GM10266 (cell line): ENCODE results near the gene GAREM1.
"Not testable (repeated sequence)": the region's sequence is repeated elsewhere in the genome, so short reads cannot be mapped to it uniquely, and the experiment has no call there.

ENCODE experiments used
- DNase-seq: peaks from one replicate; pipeline ENCODE4 v3.0.0; 2012; ENCODE audit errors: extremely low spot score
- TF ChIP-seq, protein P1 (sequence below): IDR thresholded peaks from 2 replicates; pipeline ENCODE4 v1.5.1; 2012; ENCODE audit warnings: mild to moderate bottlenecking, low read depth; ENCODE audit not compliant: control insufficient read depth, insufficient read depth; ENCODE audit errors: missing control alignments

The GAREM1 gene

DNA sequence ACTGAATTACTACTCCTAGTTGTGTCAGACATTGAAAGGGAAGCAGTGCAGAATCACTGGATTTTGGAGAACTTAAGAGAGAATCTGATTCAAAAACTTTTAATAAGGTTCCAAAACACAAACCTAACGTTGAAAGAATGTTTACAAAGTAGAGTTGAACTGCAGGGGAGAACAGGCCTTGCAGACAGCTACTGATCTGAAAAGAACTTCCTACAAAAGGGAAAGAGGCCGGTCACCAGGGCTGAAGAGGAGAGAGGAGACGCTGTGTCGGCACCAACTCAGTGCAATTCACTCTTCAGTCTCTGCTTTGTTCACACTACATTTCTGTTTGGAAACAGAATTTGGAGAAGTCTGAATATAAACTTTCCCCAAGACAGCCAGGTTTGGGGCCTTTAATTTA lies 124.0 kb downstream of the GAREM1 start:
- TF ChIP-seq, protein P1, sequence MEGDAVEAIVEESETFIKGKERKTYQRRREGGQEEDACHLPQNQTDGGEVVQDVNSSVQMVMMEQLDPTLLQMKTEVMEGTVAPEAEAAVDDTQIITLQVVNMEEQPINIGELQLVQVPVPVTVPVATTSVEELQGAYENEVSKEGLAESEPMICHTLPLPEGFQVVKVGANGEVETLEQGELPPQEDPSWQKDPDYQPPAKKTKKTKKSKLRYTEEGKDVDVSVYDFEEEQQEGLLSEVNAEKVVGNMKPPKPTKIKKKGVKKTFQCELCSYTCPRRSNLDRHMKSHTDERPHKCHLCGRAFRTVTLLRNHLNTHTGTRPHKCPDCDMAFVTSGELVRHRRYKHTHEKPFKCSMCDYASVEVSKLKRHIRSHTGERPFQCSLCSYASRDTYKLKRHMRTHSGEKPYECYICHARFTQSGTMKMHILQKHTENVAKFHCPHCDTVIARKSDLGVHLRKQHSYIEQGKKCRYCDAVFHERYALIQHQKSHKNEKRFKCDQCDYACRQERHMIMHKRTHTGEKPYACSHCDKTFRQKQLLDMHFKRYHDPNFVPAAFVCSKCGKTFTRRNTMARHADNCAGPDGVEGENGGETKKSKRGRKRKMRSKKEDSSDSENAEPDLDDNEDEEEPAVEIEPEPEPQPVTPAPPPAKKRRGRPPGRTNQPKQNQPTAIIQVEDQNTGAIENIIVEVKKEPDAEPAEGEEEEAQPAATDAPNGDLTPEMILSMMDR, result no peak
- no peak for DNase-seq

DNA sequence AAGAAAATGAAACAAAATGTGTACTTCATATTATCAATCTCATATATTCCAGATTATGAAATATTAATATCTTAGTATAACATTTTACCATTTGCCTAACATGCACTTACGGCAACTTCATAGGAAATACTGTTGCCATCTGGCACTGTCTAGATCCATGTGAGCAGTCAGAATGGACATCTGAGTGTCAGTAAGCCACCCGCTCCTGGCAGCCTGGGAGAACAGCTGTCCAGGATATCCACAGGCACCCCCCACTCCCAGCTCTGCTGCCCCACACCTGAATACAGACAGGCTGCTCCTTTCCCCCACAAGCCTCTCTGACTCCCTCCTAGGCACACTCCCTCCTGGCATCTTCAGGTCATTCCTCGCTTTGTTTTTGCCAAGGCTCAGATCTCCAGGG lies 127.0 kb downstream of the GAREM1 start:
- DNase-seq, result no peak
- TF ChIP-seq, protein P1, result no peak

DNA sequence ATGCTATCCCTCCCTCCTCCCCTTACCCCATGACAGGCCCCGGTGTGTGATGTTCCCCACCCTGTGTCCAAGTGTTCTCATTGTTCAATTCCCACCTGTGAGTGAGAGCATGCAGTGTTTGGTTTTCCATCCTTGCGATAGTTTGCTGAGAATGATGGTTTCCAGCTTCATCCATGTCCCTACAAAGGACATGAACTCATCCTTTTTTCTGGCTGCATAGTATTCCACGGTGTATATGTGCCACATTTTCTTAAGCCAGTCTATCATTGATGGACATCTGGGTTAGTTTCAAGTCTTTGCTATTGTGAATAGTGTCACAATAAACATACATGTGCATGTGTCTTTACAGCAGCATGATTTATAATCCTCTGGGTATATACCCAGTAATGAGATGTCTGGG lies 129.6 kb downstream of the GAREM1 start:
- DNase-seq, result not testable (repeated sequence)

DNA sequence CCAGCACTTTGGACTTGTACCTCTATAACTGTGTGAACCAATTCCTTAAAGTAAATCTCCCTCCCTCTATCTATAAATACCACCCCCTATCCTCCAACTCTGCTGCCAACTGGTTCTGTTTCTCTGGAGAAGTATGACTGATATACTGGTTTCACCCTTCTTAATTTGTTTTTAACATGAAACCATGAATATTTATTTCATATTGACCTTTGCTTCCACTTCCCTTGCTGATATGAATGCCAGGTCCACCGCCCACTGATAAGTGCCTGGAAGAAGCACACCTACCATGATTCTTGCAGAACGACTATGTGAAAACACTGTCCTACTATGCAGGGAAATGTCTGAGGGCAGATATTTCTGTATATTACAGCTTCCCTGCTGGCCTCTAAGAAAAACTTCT lies 131.6 kb downstream of the GAREM1 start:
- TF ChIP-seq, protein P1, result no peak
- no peak for DNase-seq

DNA sequence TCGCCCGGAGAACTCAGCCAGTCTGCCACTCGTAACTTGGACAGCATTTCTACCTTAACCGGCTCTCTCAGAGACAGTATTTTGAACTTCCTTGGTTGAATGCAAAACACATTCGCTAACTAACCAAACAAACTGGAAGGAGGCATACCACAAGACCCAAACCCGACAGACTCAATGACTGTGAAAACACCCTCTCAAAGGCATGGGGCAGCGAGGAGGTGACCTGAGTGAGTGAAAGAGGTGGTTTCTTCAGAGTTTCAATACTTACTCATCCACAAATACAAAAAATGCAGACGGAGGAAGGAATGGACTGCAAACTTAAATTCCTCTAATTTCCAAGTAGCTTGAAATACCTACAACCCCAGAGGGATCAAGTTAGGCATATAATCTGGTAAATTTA lies 132.9 kb downstream of the GAREM1 start:
- no peak for DNase-seq
- TF ChIP-seq, protein P1, result no peak

DNA sequence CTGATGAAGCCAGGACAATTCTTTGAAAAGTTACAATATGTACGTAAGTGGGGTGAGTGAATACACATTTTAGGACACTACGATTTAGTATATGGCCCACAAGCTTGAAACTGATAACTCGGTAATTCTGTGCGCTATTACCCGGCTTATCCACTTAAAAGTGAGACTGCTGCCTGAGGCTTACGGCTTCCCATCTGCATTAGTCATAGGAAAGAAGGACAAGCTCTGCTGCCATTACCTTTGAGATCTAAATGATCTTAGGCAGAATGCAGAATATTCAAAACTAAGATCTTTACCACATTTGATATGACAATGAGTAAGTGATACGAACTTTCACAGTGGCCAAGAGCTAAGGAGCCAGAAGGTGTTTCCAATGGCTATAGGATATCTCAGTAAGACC lies 133.3 kb downstream of the GAREM1 start:
- TF ChIP-seq, protein P1, result no peak
- DNase-seq, result no peak

DNA sequence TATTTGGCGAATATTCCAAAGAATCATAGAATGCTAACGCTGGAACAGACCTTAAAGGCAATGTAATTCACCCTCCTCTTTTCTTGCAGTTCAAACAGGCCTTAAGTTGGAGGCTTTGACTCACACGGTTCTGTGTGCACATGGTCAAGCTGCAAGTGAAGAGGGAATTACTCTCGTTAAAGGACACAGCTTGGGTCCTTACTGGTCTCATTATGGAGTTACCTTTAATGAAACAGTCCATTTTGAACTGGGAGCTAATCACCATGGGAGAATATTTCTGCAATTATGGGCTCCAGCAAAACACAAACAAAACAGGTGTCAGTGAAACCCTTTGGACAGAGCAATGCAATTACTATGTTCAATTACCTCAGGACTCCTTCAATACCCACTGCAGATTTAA lies 135.5 kb downstream of the GAREM1 start:
- TF ChIP-seq, protein P1, result no peak
- no peak for DNase-seq

DNA sequence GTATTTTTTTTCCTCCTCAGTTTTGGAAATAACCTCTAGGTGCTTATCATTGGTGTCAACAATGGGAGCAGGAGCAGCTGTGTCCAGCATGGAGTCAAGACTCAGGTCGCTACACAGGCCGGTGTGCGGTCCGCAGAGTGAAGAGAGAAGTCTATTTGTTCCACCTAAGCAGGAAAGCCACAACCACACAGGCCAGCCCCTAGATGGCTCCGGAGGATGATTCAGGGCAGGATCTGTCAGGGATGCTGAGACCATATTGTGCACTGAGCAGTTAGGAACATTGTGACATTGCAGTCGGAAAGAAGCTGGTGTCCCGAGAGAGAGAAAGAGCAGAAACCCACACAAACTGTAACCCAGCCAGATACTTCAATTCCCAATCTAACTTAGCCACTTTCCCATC lies 136.9 kb downstream of the GAREM1 start:
- TF ChIP-seq, protein P1, result no peak

More for the DNA sequence above, 136.9 kb downstream of the GAREM1 start:
- no peak for DNase-seq
